Kidney tubule cell (primary cell): Measurements from ENCODE around the gene DUOX1.
A peak's percentile ranks its signal among the peaks of the same experiment; 100 is the strongest.
"Not testable (repeated sequence)": the region's sequence is repeated elsewhere in the genome, so short reads cannot be mapped to it uniquely, and the experiment has no call there.

Source experiments
- DNase-seq: peaks from one replicate; pipeline ENCODE4 v3.0.0-alpha.2; 2018; ENCODE audit warnings: low spot score

The DUOX1 gene

DNA sequence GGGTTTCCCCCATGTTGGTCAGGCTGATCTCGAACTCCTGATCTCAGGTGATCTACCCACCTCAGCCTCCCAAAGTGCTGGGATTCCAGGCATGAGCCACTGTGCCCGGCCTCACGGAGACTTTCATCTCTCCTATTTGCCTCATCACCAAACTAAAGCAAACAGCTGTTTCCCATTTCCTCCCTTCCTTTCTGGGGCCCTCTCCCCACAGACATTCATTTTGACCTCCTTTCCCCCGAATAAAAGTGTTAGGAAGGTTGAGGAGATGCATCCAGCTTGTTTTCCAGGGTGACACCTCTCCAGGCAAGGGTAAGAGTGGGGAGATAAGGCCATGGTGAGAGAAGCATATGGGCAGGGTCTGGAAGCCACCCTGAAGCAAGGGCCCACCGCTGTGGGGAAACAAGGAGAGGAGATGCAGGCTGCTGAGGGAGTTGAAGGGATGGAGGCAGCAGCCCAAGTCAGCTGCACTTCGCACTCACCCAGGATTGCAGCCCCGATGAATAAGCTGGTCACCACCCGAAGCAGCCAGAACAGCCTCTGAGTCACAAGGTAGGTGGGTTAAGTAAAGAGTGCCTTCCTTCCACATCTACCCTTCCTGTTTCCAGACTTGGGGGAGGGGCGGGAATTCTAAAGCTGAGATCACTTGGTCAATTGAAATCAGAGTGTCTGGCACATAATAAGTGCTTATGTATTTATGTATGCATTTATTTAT lies 7.9 kb upstream of the DUOX1 start:
- peak; percentile 93 for DNase-seq

DNA sequence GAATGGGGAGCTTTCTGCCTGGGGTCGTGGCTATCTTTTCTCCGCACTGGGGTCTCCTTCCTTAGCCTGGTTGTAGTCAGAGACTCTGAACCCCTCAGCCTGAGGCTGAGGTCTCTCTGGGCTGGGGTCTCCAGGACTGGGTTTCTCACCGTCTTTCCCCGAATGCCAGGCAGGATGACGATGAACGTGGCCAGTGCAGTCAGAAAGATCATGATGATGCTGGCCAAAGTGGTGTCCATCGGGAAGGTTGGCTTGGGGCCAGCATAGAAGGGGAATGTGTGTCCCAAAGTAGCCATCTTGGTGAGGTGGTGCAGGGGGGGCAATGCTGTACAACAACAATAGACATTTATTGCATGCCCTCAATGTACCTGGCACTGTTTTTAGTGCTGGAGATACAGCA lies 7.1 kb upstream of the DUOX1 start:
- DNase-seq, result no peak

DNA sequence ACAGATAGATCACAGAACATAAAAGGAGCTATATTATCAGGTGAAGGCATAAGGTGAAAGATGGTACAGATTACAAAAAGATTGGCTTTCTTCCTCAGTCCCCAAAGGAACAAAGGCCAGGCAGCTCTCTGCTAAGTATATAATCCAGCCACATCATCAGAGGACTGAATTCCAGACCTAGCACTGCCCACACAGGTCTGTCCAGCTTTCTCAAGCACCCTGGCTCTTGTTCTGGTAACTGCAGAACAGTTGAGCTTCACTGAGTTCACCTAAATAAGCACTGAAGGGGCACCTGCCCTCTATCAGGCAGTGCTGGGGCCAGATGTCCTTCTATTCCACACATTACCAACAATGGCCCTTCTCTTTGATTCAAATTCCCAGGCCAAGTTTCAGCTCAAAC lies 6.4 kb upstream of the DUOX1 start:
- no peak for DNase-seq

DNA sequence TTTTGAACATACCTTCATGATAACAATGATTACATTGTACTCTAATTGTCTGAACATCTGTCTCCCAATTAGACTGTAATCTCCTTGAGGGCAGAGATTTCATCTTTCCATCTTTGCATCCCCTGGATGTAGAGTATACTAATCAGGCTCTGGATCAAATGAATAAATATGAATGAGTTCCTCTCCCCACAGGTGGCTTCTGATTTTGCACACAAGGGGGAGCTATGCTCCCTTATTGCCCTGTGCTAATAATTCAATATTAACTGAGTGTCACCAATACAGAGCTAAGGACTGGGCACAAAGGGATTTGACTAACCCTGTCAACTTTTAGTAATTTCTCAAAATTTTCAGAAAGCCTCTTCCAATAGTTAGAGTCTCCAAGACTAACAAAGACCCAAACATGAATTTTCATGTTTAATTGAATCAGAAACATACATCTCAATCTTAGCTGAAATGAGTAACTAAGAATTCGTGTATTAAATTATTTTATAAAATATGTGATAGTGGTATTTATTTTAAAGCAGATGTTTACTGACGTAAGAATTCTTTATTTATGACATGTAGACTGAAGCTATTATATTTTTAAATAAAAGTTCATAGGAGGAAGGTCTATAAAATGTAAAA lies 3.1 kb upstream of the DUOX1 start:
- peak; percentile 54 for DNase-seq

DNA sequence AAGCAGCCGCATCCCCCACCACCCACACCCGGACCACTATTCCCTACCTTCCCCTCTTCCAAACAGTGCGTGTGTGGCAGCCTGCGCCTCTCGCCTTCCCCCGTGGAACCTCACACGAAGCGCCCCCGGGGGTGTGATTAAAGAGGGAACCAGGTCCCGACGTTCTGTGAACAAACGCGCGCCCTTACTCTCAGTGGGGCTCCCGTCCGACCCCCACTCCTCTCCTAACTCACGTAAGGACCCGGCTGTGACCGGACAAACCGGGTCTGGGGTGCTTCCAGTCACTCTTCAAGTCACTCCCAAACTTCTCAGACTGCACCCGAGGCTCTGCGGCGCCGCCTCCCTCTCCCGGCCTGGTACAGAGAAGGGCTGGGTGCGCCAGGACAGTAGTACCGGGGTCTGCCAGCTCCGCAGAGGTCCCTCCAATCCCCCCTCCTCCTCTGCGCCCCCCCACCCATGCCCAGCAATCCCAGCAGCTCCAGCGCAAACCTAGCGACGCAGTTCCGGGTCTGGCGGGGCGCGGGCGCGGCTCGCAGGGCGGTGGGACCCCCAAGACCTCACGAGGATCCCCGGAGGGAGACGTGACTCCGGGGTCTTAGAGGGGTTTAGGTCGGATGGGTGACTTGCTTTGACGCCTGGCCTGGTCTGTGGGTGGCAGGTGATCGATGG lies 689 bp upstream of the DUOX1 start:
- DNase-seq, result no peak

DNA sequence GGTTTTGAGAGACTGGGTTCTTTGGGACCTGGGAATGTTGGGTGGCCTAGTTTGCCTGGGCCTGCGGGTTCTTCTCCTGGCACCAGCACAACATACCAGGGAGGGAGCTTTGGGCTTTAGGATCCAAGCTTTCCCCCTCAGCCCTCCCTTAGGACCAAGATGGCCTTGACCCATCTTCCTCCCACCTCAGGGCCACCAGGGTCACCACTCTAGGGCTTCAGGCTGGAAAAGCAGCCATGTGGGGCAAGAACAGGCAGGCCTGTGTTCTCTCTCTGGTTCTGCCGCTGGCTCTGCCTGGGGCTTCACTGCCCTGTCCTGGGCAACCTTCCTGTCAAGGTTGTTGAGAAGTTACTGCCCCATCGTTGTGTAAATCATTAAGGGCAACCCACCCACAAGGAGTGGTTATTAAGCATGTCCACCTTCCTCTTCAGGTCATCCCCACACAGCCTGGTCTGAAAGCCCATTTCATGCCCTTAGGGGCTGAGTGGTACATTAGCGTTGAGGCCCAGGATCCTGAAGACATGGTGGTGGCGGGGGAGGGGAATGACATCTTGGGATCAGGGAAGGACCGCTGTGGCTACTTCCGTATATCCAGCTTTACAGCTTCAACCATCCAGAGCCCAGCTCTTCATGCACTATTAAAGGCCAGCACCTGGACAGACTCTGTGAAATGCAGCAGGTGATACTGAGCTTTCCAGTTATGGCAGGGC lies 652 bp downstream of the DUOX1 start:
- no peak for DNase-seq

DNA sequence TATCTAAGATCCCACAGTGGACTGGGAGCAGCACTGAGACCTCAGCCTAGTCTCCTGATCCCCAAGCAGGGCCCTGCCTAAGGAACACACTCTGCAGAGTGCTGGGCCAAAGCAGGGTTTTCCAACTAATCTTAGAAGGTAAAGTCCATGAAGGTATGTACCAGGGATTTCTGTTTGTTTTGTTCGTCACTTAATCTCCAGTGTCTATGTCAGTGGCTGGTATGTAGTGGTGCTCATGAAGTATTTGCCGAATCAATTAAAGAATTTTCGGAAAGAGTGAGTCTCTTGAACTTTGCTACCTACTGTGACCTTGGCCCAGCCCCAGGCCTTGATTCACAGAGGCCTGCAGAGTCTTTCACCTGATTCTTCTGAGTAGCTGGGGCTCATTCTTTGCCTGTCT lies 1.7 kb downstream of the DUOX1 start:
- no peak for DNase-seq

DNA sequence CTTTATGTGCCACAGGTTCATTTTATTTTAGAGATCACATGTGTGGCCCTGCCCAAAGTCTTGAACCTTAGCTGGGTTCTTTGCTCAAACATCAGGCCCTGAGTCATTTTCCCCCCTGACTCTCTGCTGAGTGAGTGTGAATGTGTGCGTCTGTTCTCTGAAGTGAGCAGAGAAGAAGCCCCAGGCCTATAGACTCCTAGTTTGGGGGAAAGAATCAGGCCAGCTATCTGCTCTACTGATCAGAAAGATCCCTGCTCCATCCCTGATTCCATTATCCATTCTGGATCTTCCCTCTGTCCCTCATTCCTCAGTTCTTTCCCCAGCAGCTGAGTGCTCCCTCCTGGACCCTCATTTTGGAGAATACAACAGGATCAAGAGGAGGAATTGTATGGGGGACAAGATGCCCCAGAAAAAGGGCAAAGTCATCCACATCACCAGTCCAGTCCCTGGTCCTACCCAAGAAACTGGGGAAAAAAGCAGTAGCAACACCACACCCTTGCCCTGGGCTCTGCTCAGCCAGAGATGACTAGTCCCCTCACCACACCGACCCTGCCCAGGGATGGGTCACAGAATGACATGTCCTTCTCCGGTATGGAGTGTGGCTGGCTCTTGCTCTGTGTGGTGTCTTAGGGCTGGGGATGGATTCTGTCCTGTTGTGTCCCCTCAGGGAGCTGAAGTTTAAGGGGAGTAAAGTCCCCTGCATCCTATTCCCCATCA lies 3.2 kb downstream of the DUOX1 start:
- no peak for DNase-seq

DNA sequence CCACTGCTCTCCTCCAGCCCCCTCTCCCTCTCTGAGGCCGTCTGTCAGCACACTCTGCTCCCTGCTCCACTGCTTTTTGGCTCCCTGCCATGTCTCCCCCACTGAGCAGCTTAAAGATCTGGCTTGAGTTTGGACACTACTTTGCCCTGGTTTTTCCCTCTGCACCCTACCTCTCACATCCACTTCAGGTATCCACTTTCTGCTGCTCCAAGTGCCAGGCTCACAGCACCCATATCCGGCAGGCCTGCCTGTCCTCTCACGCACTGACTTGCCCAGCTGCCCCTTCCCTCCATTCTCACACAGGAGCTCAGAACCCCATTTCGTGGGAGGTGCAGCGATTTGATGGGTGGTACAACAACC lies 3.7 kb downstream of the DUOX1 start:
- no peak for DNase-seq

DNA sequence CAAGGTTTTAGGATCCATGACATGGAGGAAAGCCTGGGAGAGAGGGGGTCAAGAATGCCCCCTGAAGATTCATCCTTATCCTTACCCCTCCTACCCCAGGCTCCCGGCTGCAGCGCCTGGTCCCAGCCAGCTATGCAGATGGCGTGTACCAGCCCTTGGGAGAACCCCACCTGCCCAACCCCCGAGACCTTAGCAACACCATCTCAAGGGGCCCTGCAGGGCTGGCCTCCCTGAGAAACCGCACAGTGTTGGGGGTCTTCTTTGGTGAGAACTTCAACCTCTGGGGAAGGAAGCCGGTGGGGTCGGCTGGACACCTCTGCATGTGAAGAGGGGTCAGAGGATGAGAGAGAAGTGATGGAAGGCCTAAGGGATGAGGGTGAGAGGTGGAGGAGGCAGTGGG lies 4.3 kb downstream of the DUOX1 start:
- DNase-seq, result no peak

DNA sequence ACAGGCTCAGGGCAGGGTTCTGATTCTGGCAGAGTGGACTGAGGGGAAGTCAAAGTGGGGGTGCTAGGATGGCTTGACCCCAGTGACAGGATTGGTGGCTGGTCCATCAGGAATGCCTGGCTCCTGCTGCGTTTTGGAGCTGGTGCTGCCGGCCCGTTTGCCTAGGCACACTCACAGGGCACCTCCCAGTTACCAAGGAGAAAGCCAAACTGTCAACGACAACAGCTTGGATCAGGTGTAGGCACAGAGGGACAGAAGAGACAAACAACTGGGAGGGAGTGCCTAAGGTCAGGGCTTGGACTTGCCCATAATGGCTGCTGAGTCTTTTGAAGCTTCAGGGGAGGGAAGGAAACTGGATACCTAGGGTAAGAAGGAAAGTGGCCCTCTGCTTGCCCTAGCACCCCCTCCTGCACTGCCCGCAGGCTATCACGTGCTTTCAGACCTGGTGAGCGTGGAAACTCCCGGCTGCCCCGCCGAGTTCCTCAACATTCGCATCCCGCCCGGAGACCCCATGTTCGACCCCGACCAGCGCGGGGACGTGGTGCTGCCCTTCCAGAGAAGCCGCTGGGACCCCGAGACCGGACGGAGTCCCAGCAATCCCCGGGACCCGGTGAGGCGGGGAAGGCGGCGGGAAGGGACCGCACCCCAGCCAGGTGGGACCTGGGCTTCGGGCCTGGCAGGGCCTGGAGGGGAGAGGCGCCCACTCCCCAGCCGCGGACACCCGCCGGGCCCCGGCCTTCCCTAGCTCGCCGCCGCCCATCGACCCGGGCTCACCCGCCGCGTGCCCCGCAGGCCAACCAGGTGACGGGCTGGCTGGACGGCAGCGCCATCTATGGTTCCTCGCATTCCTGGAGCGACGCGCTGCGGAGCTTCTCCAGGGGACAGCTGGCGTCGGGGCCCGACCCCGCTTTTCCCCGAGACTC lies 5.1 kb downstream of the DUOX1 start:
- DNase-seq, result no peak

DNA sequence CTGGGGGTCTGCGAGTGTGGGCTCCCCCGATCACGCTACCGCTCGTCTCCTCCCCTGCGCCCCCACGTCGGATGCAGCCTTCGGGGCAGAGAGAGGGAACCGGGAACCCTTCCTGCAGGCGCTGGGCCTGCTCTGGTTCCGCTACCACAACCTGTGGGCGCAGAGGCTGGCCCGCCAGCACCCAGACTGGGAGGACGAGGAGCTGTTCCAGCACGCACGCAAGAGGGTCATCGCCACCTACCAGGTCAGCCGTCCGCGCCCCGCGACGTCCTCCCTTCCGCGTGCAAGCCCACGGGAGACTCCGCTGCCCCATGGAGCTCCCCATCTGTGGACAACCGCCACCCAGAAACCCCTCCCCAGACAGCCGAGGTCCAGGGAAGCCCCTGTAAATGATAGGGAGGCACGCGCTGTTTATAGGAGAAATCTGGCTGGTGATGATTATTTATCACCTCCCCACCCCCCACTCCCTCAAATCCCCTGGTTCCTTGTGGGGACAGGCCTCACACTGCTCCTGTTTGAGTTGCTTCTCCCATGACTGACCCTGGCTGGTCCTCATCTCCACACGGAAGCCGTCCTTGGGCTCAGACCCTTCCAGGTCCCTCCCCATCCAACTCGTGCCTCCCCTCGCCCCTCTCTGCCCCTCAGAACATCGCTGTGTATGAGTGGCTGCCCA lies 6.0 kb downstream of the DUOX1 start:
- not testable (repeated sequence) for DNase-seq

DNA sequence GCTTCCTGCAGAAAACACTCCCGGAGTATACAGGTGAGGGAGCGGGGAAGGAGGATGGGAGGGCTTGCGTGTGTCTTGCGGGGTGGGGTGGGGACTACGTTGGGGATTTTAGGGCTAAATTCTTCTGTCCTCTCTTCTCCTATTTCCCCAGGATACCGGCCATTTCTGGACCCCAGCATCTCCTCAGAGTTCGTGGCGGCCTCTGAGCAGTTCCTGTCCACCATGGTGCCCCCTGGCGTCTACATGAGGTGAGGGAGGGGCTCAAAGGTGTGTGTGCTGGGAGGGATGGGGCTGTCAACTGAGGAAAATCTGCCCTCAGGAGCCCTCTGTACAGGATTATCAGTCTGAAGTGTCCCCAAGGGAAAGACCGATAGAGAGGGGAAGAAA lies 6.6 kb downstream of the DUOX1 start:
- DNase-seq, result no peak

DNA sequence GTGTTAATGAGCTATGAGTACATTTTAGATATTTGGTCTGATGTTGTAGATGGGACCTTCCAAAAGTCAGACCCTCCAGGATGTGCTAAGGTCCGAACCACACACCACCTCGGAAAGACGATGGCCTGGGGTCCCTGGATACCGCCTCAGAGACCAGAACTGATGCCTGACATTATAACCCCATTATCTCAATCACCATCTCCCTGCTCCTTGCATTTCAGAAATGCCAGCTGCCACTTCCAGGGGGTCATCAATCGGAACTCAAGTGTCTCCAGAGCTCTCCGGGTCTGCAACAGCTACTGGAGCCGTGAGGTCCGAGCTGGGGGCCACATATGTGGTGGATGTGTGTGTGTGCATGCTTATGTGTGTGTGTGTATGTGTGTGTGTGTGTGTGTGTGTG lies 7.9 kb downstream of the DUOX1 start:
- no peak for DNase-seq

DNA sequence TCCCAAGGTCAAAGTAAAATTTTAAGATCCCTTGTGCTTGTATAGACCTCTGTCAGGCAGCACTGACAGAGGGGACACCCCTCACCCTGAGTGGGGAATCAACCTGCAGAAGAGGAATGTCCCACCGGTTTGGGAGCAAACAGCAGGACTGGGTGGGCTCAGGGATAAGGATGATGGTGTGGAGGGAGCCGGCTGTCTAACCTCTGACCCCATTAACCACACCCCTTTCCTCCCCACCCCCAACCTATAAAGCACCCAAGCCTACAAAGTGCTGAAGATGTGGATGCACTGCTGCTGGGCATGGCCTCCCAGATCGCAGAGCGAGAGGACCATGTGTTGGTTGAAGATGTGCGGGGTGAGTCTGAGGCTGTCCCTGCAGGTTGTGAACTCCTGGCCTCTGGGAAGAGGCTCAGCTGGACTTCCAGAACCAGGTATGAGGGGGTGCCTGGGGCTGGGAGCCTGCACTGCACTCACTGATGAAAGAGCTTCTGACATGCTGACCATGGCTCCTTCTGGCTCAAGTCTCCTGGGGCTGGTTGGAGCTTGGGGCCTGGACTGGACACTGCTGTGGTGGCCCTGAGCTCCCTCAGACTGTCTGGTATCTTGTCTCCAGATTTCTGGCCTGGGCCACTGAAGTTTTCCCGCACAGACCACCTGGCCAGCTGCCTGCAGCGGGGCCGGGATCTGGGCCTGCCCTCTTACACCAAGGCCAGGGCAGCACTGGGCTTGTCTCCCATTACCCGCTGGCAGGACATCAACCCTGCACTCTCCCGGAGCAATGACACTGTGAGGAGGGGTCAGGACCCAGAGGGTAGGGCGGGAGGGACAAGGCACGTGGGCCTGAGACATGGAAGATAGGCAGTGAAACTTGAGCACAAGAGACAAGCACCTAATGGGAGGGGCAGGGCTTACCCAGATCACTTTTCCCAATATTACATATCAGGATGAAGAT lies 9.3 kb downstream of the DUOX1 start:
- DNase-seq, result no peak

DNA sequence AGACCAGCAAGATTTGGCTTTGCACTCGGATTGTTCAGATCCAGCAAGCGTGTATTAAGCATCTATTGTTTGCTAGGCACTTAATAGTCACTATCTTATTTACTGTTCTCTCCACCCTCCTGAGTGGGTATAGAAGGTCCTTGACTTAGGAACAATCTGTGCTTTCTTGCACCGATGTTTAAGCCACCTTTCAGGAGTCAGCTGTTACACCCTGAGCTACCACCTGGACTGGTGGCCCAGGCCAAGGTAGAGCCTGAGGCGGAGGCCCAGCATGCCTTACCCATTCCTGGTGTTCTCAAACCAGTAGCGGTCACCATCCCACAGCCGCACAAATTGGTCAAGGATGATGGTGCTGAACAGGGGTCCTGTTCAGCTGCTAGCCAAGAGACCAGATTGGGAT lies 10.0 kb downstream of the DUOX1 start:
- DNase-seq, result no peak

DNA sequence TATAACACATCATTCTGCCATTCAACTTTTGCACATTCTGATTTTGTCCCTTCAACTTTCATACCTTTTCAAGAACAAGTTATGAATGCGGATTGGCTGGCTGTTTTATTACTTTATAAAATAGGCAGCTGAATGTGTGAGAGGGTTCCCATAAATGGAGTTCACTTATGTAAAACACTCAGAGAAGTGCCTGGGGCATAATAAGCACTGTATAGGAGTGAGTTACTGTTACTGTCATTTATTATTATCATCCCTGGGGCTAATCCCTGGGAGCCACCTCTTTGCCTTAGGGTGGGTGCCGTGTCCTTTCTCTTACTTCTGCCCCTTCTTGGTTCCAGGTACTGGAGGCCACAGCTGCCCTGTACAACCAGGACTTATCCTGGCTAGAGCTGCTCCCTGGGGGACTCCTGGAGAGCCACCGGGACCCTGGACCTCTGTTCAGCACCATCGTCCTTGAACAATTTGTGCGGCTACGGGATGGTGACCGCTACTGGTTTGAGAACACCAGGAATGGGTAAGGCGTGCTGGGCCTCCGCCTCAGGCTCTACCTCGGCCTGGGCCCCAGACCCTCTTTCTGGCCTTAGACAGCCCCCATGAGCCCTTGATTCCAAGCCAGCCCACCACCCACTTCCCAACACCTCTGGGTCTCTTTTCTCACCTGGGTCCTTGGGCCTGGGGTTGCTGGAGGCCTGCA lies 10.9 kb downstream of the DUOX1 start:
- DNase-seq, result no peak

DNA sequence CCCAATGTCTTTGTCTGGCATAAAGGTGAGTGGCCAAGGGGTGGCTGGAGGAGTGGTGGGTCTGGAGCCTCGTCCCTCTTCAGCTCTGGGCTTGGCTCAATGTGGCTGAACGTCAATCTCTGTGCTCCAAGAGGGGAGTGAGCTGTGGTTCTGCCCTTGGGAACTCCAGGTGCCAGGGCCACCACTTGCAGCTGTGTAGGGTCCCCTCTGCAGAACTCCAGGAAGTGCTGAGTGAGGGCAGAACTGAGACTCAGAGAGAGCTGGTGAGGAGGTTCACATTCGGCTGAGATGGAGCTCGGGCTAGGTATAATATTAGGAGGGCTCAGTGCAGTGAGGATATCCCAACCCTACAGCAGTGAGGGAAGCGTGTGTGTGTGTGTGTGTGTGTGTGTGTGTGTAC lies 11.6 kb downstream of the DUOX1 start:
- no peak for DNase-seq

DNA sequence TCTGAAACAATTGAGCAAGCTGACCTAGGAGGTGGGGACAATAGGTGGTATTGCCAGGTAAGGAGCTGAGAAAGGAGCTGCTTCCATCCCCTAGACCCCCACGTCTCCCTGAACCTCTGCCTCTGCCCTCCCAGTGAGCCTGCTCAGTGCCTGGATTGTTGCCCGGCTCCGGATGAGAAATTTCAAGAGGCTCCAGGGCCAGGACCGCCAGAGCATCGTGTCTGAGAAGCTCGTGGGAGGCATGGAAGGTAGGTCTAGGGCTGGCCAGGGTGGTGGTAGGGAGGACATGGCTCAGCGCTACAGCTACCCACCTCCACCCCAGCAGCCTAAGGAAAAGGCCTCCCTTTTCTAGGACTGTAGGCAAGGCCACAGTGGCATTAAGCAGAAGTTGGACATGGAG lies 13.3 kb downstream of the DUOX1 start:
- no peak for DNase-seq
